Mammary epithelial cell (primary cell): ENCODE results near the gene SEMA3D.

Source experiments
- CTCF ChIP-seq, 2 donors: IDR thresholded peaks in 1 of 2; conservative IDR thresholded peaks in 1 of 2; 2 replicates each; pipeline ENCODE4 v1.5.1; 2011 to 2012; ENCODE audit warnings: inconsistent platforms in 2 of 2, low read length in 2 of 2, mild to moderate bottlenecking in 2 of 2, control low read depth in 1 of 2, low read depth in 1 of 2; ENCODE audit not compliant: insufficient read depth in 1 of 2; ENCODE audit errors: extremely low read depth in 1 of 2
- EZH2 ChIP-seq: IDR thresholded peaks from 2 replicates; pipeline ENCODE4 v1.6.1; 2012; ENCODE audit warnings: low read length, inconsistent platforms, borderline replicate concordance

- TF ChIP-seq CTCF (conservative IDR thresholded peaks at IDR 0.05 in 1 of 2, IDR thresholded peaks at IDR 0.05 in 1 of 2; ENCODE audit: extremely low read depth in 1 of 2, insufficient read depth in 1 of 2, low read depth in 1 of 2, low read length in 2 of 2) (no peak), EZH2 (no peak)
Observed at GRCh38 chr7:85070967-85071628, 115.8 kb downstream of the SEMA3D start.
